ENCODE measurements around the gene CHMP6. TPM values are rescaled to one million over a fixed set of nuclear protein-coding genes. Genes with fewer than 3 reads are reported as not detected.

CHMP6 gene
- total and polyA plus RNA-seq, 9 of the 15 experiments (the other 6 are each of a cell fraction or from before 2014, with no cell fraction given), result 0.25 to 30.4 (median 13.4) TPM

- H3K4me3 ChIP-seq, result no peak overlapping the region
- no peak for TF ChIP-seq MTF1 (CRISPR knock-in tag; IDR thresholded peaks at IDR 0.05; ENCODE audit: borderline replicate concordance)
- no peak for TF ChIP-seq MTA3 (IDR thresholded peaks at IDR 0.05; ENCODE audit: borderline replicate concordance)
- no peak for TF ChIP-seq SIRT6 (IDR thresholded peaks at IDR 0.05; ENCODE audit: low read depth, low read length)
- no TSS peak for BruUV-seq (replicated peaks)
- H2AFZ ChIP-seq (ENCODE audit: low read depth, low read length), result no peak overlapping the region
- H3K4me1 ChIP-seq (replicated peaks in 1 of 2; ENCODE audit: control insufficient read depth in 2 of 2, insufficient read depth in 2 of 2, low read length in 2 of 2), result peaks cover 0 to 13% of the 10 kb centered on the region in 2 experiments; a peak in 1 of 5 replicates
- H3K27ac ChIP-seq (ENCODE audit: extremely low read depth, low read depth, low read length), result no peak overlapping the region
- H4K20me1 ChIP-seq (replicated peaks; ENCODE audit: control insufficient read depth, insufficient read depth, low read length), result no peaks in the 10 kb centered on the region
- H3K27me3 ChIP-seq (ENCODE audit: control insufficient read depth in 2 of 2, insufficient read depth in 2 of 2, low read length in 2 of 2), result no peaks in the 10 kb centered on the region
- peaks cover 33% of the 10 kb centered on the region; the same call in 1 of the 3 replicates for H3K36me3 ChIP-seq (ENCODE audit: control insufficient read depth, insufficient read depth, low read length)
- DNase-seq (ENCODE audit: extremely low read depth in 1 of 4, low spot score in 3 of 4), result no peak
- no peak for ATAC-seq
- H3K9me3 ChIP-seq (replicated peaks; ENCODE audit: control insufficient read depth, insufficient read depth, low read depth, low read length), result no peaks in the 10 kb centered on the region
- in situ Hi-C loops (cut with MboI), result no loop called here
- 92% methylated on average over 32 of the region's 38 CpGs for WGBS (ENCODE audit: insufficient coverage, low coverage, missing lambda C conversion rate)
- intact Hi-C loops (cut with micrococcal nuclease), result no loop called here
- FAIRE-seq, result no peak
- no peaks in the 10 kb centered on the region for H3K79me2 ChIP-seq (ENCODE audit: control insufficient read depth, insufficient read depth, low read length)
- no peaks in the 10 kb centered on the region for H3K9me1 ChIP-seq (ENCODE audit: control insufficient read depth, insufficient read depth, low read length)
- H3K4me2 ChIP-seq (ENCODE audit: insufficient read depth, low read length), result no peak overlapping the region
- ChIA-PET POLR2A (interaction anchor here (0.6 kb wide), 1 partner anchor 966 kb away, joined by 3 read pairs; no protein-coding TSS in a partner anchor), CTCF (ENCODE audit: low intra/inter-chr PET ratio) (no interaction called here)
- peak overlapping the region in 1 of 2 experiments; percentile 52; a peak in 2 of 4 replicates for H3K9ac ChIP-seq (ENCODE audit: insufficient read depth in 1 of 2, low read depth in 2 of 2, low read length in 2 of 2)
Measured at GRCh38 chr17:80951121-80952090, 40.2 kb upstream of the CHMP6 start.

DNA sequence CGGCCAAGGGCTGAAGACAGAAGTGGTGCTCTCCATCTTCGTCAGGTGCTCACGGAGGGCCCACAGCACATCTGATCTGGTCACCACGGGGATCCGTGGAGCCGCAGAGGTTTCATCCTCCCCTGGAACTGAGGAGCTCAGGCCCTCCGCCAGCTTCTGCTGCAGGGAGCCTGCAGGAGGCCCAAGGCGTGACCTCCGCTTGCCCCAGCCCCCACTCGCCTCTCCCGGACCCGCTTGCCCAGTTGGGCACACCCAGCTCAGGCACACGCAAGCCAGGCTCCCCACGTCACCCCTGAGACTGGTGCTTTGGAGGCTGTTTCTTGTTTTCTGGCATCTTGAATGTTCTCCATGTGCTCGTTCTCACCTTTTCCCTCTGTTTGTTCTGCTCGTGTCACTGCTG is 39.4 kb upstream of the CHMP6 start:
- intact Hi-C loops (cut with micrococcal nuclease) (no loop called here), in situ Hi-C loops (cut with MboI) (no loop called here)
- Histone ChIP-seq H3K4me3 (no peak overlapping the region), H3K9me1 (ENCODE audit: control insufficient read depth, insufficient read depth, low read length) (no peaks in the 10 kb centered on the region), H3K4me1 (replicated peaks in 1 of 2; ENCODE audit: control insufficient read depth in 2 of 2, insufficient read depth in 2 of 2, low read length in 2 of 2) (peaks cover 0 to 13% of the 10 kb centered on the region in 2 experiments; a peak in 1 of 5 replicates), H4K20me1 (replicated peaks; ENCODE audit: control insufficient read depth, insufficient read depth, low read length) (no peaks in the 10 kb centered on the region), H3K9me3 (replicated peaks; ENCODE audit: control insufficient read depth, insufficient read depth, low read depth, low read length) (no peaks in the 10 kb centered on the region), H3K9ac (ENCODE audit: insufficient read depth in 1 of 2, low read depth in 2 of 2, low read length in 2 of 2) (no peak overlapping the region), H3K27ac (ENCODE audit: extremely low read depth, low read depth, low read length) (no peak overlapping the region), H3K27me3 (ENCODE audit: control insufficient read depth in 2 of 2, insufficient read depth in 2 of 2, low read length in 2 of 2) (no peaks in the 10 kb centered on the region), H3K79me2 (ENCODE audit: control insufficient read depth, insufficient read depth, low read length) (no peaks in the 10 kb centered on the region), H3K4me2 (ENCODE audit: insufficient read depth, low read length) (no peak overlapping the region), H2AFZ (ENCODE audit: low read depth, low read length) (no peak overlapping the region), H3K36me3 (ENCODE audit: control insufficient read depth, insufficient read depth, low read length) (peaks cover 24% of the 10 kb centered on the region; the same call in 1 of the 3 replicates)
- FAIRE-seq (no peak), ATAC-seq (no peak), DNase-seq (ENCODE audit: extremely low read depth in 1 of 4, low spot score in 3 of 4) (no peak)
- no TSS peak for BruUV-seq (replicated peaks)
- TF ChIP-seq SLC30A9 (CRISPR knock-in tag; IDR thresholded peaks at IDR 0.05), result no peak
- no peak for TF ChIP-seq NR1H2 (CRISPR knock-in tag; IDR thresholded peaks at IDR 0.05)
- peak; percentile 27; the same call in 1 of the 2 replicates for TF ChIP-seq POLR2G (IDR thresholded peaks at IDR 0.05; ENCODE audit: low read depth, low read length)
- ChIA-PET CTCF (ENCODE audit: low intra/inter-chr PET ratio) (no interaction called here), POLR2A (no interaction called here)
- 83% methylated on average over 16 of the region's 16 CpGs for WGBS (ENCODE audit: insufficient coverage, low coverage, missing lambda C conversion rate)
